Suprapubic skin (tissue), 4 donors: ENCODE data around the gene SPAG16.

Experiments
- EP300 ChIP-seq: sonication (generic); formaldehyde crosslinking; IDR thresholded peaks from one replicate; pipeline ENCODE4 v1.6.1; 2017; ENCODE audit warnings: antibody characterized with exemption
- POLR2A ChIP-seq, 2 donors: fragments of 450-650 bp; IDR thresholded peaks; one replicate each; pipeline ENCODE4 v1.6.1; 2017; ENCODE audit warnings: antibody characterized with exemption in 2 of 2, mild to moderate bottlenecking in 2 of 2, moderate library complexity in 2 of 2
- POLR2AphosphoS5 ChIP-seq, 3 donors: sonication (generic); formaldehyde crosslinking; IDR thresholded peaks; one replicate each; pipeline ENCODE4 v1.6.1; 2017; ENCODE audit warnings: antibody characterized with exemption in 3 of 3
- TF ChIP-seq, protein P1 (sequence below), 2 donors: fragments of 200-600 bp in 1 of 2; fragments of 450-650 bp in 1 of 2; sonication (generic) in 1 of 2; IDR thresholded peaks; one replicate each; pipeline ENCODE4 v1.5.1; 2016 to 2019; ENCODE audit warnings: antibody characterized with exemption in 2 of 2, mild to moderate bottlenecking in 1 of 2, moderate library complexity in 1 of 2

GRCh38 chr2:214108598-214108997 is 824.3 kb downstream of the SPAG16 start:
- TF ChIP-seq, protein P1, sequence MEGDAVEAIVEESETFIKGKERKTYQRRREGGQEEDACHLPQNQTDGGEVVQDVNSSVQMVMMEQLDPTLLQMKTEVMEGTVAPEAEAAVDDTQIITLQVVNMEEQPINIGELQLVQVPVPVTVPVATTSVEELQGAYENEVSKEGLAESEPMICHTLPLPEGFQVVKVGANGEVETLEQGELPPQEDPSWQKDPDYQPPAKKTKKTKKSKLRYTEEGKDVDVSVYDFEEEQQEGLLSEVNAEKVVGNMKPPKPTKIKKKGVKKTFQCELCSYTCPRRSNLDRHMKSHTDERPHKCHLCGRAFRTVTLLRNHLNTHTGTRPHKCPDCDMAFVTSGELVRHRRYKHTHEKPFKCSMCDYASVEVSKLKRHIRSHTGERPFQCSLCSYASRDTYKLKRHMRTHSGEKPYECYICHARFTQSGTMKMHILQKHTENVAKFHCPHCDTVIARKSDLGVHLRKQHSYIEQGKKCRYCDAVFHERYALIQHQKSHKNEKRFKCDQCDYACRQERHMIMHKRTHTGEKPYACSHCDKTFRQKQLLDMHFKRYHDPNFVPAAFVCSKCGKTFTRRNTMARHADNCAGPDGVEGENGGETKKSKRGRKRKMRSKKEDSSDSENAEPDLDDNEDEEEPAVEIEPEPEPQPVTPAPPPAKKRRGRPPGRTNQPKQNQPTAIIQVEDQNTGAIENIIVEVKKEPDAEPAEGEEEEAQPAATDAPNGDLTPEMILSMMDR (IDR thresholded peaks at IDR 0.05), result no peak
- no peak for TF ChIP-seq POLR2AphosphoS5 (IDR thresholded peaks at IDR 0.05)
- TF ChIP-seq POLR2A (IDR thresholded peaks at IDR 0.05), result no peak
- TF ChIP-seq EP300, result no peak
